ENCODE results near the gene MAST4.

MAST4 gene

GRCh38 chr5:67093279-67093678 is 497.1 kb downstream of the MAST4 start:
- TF ChIP-seq, protein P1, sequence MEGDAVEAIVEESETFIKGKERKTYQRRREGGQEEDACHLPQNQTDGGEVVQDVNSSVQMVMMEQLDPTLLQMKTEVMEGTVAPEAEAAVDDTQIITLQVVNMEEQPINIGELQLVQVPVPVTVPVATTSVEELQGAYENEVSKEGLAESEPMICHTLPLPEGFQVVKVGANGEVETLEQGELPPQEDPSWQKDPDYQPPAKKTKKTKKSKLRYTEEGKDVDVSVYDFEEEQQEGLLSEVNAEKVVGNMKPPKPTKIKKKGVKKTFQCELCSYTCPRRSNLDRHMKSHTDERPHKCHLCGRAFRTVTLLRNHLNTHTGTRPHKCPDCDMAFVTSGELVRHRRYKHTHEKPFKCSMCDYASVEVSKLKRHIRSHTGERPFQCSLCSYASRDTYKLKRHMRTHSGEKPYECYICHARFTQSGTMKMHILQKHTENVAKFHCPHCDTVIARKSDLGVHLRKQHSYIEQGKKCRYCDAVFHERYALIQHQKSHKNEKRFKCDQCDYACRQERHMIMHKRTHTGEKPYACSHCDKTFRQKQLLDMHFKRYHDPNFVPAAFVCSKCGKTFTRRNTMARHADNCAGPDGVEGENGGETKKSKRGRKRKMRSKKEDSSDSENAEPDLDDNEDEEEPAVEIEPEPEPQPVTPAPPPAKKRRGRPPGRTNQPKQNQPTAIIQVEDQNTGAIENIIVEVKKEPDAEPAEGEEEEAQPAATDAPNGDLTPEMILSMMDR (conservative IDR thresholded peaks at IDR 0.05; ENCODE audit: low read depth, low read length) = no peak
- DNase-seq (ENCODE audit: low read depth) = peak; percentile 30
- H3K4me3 ChIP-seq (ENCODE audit: low read depth, low read length) = no peak overlapping the region

DNA sequence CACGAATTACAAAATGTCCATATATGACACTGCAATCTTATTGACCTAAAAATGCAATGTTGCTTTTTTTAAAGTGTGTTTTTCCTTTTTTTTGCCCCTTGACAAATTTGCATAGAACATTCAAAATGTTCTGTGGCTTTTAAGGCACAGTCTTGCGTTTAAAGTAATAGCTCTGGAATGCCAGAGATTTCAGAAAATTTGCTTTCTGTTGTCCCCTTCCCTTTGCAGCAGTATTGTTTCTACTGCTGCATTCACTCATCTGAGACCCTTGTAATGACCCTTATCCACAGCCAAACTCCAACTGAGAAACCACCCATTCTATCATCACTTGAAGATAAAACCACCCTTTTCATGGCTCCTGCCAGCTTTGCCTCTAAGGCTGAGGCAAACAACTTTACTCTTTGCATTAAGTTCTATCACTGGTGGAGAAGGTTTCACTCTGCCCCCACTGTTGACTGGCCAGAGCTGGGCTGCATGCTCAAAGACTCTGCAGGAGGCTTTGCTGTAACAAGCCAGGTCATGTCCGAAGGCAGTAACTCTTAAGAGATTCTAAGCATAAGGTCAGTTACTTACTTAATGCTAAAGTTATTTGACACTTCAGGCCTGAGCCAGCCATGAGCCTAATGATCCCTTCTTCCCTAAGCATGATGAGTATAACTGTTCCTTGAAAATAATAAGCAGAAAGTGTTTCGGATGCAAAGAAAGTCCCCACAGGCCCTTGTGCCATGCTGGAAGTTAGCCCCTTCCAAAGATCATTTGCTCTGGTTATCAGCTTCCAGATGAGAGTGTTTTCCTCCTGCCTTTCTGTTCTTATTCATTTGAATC is 498.5 kb downstream of the MAST4 start:
- H3K4me3 ChIP-seq (ENCODE audit: low read depth, low read length) = no peak overlapping the region
- DNase-seq (ENCODE audit: low read depth) = peak; percentile 96
- TF ChIP-seq, protein P1 (conservative IDR thresholded peaks at IDR 0.05; ENCODE audit: low read depth, low read length) = peak; percentile 12

- TF ChIP-seq, protein P1 (conservative IDR thresholded peaks at IDR 0.05; ENCODE audit: low read depth, low read length) = no peak
- peak; percentile 78 for DNase-seq (ENCODE audit: low read depth)
- no peak overlapping the region for H3K4me3 ChIP-seq (ENCODE audit: low read depth, low read length)
These were observed 499.4 kb downstream of the MAST4 start for GRCh38 chr5:67095346-67096171.

DNA sequence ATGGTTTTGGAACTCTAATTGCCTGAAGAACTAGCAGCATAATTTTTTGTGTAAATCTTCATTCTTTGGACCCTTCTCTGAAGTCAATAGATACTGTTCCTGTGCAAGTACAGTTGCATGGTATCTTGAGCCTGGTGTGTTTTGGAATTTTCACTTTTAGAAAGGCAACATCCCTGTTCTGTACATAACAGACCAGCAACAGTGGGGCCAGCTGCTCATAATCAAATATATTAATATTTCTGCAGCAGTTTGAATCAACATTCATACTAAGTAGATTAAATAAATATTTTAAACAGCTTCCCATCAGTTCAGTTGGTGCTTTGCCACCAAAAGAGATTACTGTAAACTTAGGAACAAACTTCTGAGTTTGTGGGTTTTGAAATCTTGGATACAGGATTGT is 502.5 kb downstream of the MAST4 start:
- no peak for DNase-seq (ENCODE audit: low read depth)
- TF ChIP-seq, protein P1 (conservative IDR thresholded peaks at IDR 0.05; ENCODE audit: low read depth, low read length) = no peak
- H3K4me3 ChIP-seq (ENCODE audit: low read depth, low read length) = no peak overlapping the region

DNA sequence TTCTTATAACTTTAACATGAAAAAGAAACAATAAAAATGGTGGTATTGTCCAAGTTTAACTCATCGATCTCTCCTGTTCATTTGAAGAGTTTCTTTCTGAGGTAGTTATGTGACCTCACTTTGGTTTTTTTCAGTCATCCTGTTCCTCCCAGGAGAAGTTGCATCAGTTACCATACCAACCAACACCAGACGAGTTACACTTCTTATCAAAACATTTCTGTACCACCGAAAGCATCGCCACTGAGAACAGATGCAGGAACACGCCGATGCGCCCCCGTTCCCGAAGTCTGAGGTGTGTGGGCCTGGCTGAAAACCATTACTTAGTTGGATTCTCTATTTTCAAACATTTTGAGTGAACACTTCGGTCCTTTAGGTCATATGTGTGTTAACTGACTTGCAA is 504.1 kb downstream of the MAST4 start:
- H3K4me3 ChIP-seq (ENCODE audit: low read depth, low read length) = no peak overlapping the region
- DNase-seq (ENCODE audit: low read depth) = no peak
- TF ChIP-seq, protein P1 (conservative IDR thresholded peaks at IDR 0.05; ENCODE audit: low read depth, low read length) = no peak

DNA sequence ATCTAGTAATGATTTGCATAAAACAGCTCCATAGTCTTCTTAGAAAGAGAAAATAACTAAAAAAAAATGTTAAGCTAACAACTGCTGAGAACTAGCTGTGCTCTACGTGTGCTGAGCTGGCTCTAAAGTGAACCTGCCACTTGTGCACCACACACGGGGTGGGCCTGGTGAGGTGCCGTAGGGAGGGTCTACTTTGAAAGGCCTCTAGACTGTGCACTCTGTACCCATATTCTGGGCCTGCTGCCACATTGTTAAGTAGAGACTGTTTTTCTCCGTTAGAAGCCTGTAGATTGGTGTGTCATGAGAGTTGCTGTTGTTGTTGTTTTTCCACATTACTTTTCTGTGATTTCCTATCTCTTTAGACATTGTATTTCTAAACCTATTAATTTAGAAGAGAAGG is 506.5 kb downstream of the MAST4 start:
- no peak for DNase-seq (ENCODE audit: low read depth)
- TF ChIP-seq, protein P1 (conservative IDR thresholded peaks at IDR 0.05; ENCODE audit: low read depth, low read length) = no peak
- H3K4me3 ChIP-seq (ENCODE audit: low read depth, low read length) = no peak overlapping the region

Data from choroid plexus epithelial cell (primary cell).